ENCODE results near the gene DIO3.

DNA sequence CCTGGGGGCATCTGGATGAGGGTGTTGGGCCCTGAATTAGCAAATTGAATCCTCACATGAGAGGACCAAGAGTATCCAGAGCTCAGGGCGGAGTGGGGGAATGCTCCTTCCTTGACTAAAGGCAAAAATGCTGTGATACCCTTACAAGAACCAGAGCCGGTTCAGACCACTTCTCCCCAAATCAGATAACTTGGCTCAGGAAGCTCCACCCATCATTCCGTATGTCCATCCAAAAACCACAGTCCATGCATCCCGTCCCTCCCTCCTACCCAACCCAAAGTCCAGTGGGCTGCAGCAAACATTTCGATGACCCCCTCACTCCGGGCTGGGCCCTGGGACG lies 22.4 kb downstream of the DIO3 start:
- TF ChIP-seq, protein P1, sequence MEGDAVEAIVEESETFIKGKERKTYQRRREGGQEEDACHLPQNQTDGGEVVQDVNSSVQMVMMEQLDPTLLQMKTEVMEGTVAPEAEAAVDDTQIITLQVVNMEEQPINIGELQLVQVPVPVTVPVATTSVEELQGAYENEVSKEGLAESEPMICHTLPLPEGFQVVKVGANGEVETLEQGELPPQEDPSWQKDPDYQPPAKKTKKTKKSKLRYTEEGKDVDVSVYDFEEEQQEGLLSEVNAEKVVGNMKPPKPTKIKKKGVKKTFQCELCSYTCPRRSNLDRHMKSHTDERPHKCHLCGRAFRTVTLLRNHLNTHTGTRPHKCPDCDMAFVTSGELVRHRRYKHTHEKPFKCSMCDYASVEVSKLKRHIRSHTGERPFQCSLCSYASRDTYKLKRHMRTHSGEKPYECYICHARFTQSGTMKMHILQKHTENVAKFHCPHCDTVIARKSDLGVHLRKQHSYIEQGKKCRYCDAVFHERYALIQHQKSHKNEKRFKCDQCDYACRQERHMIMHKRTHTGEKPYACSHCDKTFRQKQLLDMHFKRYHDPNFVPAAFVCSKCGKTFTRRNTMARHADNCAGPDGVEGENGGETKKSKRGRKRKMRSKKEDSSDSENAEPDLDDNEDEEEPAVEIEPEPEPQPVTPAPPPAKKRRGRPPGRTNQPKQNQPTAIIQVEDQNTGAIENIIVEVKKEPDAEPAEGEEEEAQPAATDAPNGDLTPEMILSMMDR (IDR thresholded peaks at IDR 0.05; ENCODE audit: low read length), result no peak
- no peak for TF ChIP-seq EZH2 (IDR thresholded peaks at IDR 0.05; ENCODE audit: borderline replicate concordance, low read length)
